T-helper 17 cell (primary cell): Measurements from ENCODE around the gene ANKRD45. TPM values are rescaled to one million over a fixed set of nuclear protein-coding genes. Genes with fewer than 3 reads are reported as not detected.
A peak's percentile ranks its signal among the peaks of the same experiment; 100 is the strongest.
"Not testable (repeated sequence)": the region's sequence is repeated elsewhere in the genome, so short reads cannot be mapped to it uniquely, and the experiment has no call there.

ENCODE experiments used
- ATAC-seq: fragments of 150-1000 bp; cut with Tn5 transposase; 2 replicates; pipeline ENCODE4 v1.10.0; 2021; ENCODE audit warnings: mild to moderate bottlenecking, moderate library complexity
- DNase-seq, 3 donors: peaks; one replicate each; pipeline versions ENCODE4 v3.0.0 to v3.0.0-alpha.2; 2020 to 2021
- H3K9me3 ChIP-seq: one replicate; pipeline ENCODE4 v1.7.0; 2013; ENCODE audit warnings: low read length, mild to moderate bottlenecking; ENCODE audit not compliant: control insufficient read depth, poor library complexity, severe bottlenecking
- H3K27ac Mint-ChIP-seq: one replicate; pipeline ENCODE4 v1.8.0; 2022; ENCODE audit warnings: mild to moderate bottlenecking, moderate library complexity, mixed read lengths
- H3K27me3 Mint-ChIP-seq: one replicate; pipeline ENCODE4 v1.8.0; 2022; ENCODE audit warnings: mixed read lengths
- H3K36me3 Mint-ChIP-seq: one replicate; pipeline ENCODE4 v1.8.0; 2022; ENCODE audit warnings: low read depth, mixed read lengths
- H3K4me1 Mint-ChIP-seq: one replicate; pipeline ENCODE4 v1.8.0; 2022; ENCODE audit warnings: mild to moderate bottlenecking, mixed read lengths
- H3K4me3 Mint-ChIP-seq: one replicate; pipeline ENCODE4 v1.8.0; 2022; ENCODE audit warnings: mild to moderate bottlenecking, moderate library complexity, mixed read lengths
- total RNA-seq, 4 donors: library from RNA in 2 of 4; stranded (reverse) in 2 of 4; gene quantifications; one replicate each; pipeline ENCODE4 v1.2.3 and lab custom pipeline; 2022 to 2026

The ANKRD45 gene
- total RNA-seq, 2 donors from 2014 or later: not detected

DNA sequence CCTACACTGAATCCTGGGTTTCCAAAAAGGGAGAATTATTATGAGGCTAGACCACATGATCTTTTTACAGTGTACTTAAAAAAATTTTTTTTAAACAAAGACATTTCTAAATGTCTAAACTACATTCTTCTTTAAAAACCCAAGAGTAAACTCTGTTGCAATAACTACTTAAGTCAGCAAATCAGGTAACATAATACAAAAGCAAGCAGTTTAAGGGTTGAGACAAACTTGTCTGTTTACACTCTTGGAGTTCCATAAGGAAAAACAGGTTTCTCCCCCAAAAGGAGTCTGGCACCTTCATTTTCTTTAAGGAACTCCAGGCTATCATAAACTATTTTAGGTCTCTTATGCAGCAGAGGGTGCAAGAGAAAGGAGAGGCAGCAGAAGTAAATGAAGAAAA lies 12.5 kb upstream of the ANKRD45 start:
- peak overlapping the region; percentile 19 for H3K4me3 Mint-ChIP-seq
- H3K27ac Mint-ChIP-seq: no peak overlapping the region
- no peaks in the 10 kb centered on the region for H3K27me3 Mint-ChIP-seq
- ATAC-seq: no peak
- H3K36me3 Mint-ChIP-seq: peaks cover 2% of the 10 kb centered on the region
- DNase-seq: no peak
- no peaks in the 10 kb centered on the region for H3K9me3 ChIP-seq
- H3K4me1 Mint-ChIP-seq: no peaks in the 10 kb centered on the region

GRCh38 chr1:173680152-173680551 lies 10.5 kb upstream of the ANKRD45 start:
- ATAC-seq, H3K4me3 Mint-ChIP-seq, H3K4me1 Mint-ChIP-seq, H3K27me3 Mint-ChIP-seq, H3K36me3 Mint-ChIP-seq, H3K9me3 ChIP-seq, DNase-seq, H3K27ac Mint-ChIP-seq: not testable (repeated sequence)

DNA sequence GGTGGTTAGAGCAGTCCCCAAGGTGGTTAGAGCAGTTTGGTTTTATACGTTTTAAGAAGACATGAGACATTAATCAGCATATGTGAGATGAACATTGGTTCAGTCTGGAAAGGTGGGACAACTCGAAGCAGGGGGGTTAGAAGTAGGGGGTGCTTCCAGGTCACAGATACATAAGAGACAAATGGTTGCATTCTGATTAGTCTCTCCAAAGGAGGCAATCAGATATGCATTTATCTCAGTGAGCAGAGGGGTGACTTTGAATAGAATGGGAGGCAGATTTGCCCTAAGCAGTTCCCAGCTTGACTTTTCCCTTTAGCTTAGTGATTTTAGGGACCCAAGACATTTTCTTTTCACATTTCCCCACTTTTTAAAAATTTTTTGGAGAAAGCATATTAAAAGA lies 4.8 kb upstream of the ANKRD45 start:
- not testable (repeated sequence) for ATAC-seq, DNase-seq, H3K4me3 Mint-ChIP-seq, H3K4me1 Mint-ChIP-seq, H3K9me3 ChIP-seq, H3K36me3 Mint-ChIP-seq, H3K27ac Mint-ChIP-seq
- H3K27me3 Mint-ChIP-seq: peaks cover 27% of the 10 kb centered on the region

DNA sequence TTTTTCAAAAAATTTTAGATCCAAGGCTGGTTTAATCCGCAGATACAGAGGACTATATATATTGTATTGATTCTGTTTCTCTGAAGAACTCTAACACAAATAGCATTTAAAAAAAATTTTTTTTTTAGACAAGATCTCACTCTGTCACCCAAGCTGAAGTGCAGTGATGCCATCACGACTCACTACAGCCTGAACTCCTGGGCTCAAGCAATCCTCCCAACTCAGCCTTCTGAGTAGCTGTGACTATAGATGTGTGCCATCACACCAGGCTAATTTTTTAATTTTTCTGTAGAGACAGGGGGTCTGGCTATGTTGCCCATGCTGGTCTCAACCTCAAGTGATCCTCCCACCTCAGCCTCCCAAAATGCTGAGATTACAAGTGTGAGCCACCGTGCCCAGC lies 3.0 kb downstream of the ANKRD45 start:
- Mint-ChIP-seq H3K4me1 (peaks cover 6% of the 10 kb centered on the region), H3K27ac (no peak overlapping the region), H3K27me3 (peaks cover 47% of the 10 kb centered on the region), H3K4me3 (no peak overlapping the region), H3K36me3 (peaks cover 6% of the 10 kb centered on the region)
- ATAC-seq (no peak), DNase-seq (no peak)
- H3K9me3 ChIP-seq: no peaks in the 10 kb centered on the region

DNA sequence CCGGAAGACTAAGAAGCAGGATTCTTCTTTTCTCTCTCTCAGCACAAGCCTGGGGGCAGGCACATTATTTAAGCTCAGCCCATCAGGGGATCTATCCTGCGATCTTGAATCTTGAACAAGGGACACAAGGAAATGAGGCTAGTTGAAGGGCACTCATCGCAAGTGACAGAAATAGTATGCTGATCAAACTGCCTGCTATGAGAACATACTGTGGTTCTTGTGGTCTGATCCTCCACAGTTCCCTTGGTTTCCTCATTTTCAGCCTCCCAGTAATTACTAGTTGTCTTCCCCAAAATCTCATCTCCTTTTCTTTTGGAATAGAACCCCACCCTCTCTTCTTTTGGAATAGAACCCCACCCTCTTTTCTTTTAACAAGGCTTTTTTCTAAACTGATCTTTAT lies 6.5 kb downstream of the ANKRD45 start:
- H3K27ac Mint-ChIP-seq: no peak overlapping the region
- H3K9me3 ChIP-seq: no peaks in the 10 kb centered on the region

DNA sequence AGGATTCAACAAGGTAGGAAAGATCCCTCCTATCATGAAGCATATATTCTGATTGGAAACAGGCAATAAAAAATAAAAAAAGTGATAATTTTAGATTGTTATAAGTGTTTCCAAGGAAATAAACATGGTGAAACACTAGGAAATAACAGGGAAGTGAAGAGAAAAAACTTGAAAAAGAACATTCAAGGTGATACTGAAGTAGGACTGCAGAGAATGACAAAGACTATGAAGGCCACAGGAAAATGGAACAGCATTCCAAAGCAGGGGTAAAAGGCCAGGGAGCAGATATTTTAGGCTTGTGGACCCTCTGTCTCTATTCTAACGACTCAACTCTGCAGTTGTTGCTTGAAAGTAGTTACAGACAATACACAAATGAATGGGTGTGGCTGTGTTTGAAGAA lies 7.9 kb downstream of the ANKRD45 start:
- Mint-ChIP-seq H3K27ac (no peak overlapping the region), H3K36me3 (no peaks in the 10 kb centered on the region), H3K4me3 (no peak overlapping the region), H3K27me3 (peaks cover 2% of the 10 kb centered on the region), H3K4me1 (no peaks in the 10 kb centered on the region)
- ATAC-seq (no peak), DNase-seq (no peak)
- H3K9me3 ChIP-seq: no peaks in the 10 kb centered on the region

More for the DNA sequence above, 6.5 kb downstream of the ANKRD45 start:
- ATAC-seq (no peak), DNase-seq (no peak)
- Mint-ChIP-seq H3K27me3 (peaks cover 12% of the 10 kb centered on the region), H3K4me1 (no peaks in the 10 kb centered on the region), H3K4me3 (no peak overlapping the region), H3K36me3 (no peaks in the 10 kb centered on the region)

GRCh38 chr1:173661271-173661670 lies 8.4 kb downstream of the ANKRD45 start:
- Mint-ChIP-seq H3K27ac (no peak overlapping the region), H3K4me1 (no peaks in the 10 kb centered on the region), H3K4me3 (no peak overlapping the region), H3K36me3 (no peaks in the 10 kb centered on the region), H3K27me3 (peaks cover 3% of the 10 kb centered on the region)
- H3K9me3 ChIP-seq: no peaks in the 10 kb centered on the region
- no peak for ATAC-seq
- no peak for DNase-seq

- Mint-ChIP-seq H3K27ac (no peak overlapping the region), H3K27me3 (peaks cover 8% of the 10 kb centered on the region), H3K4me3 (no peak overlapping the region), H3K4me1 (no peaks in the 10 kb centered on the region), H3K36me3 (no peaks in the 10 kb centered on the region)
- no peaks in the 10 kb centered on the region for H3K9me3 ChIP-seq
- DNase-seq (no peak), ATAC-seq (no peak)
Observed at GRCh38 chr1:173660306-173660705, 9.3 kb downstream of the ANKRD45 start.

GRCh38 chr1:173648880-173649605 lies 20.6 kb downstream of the ANKRD45 start:
- Mint-ChIP-seq H3K4me3 (no peak overlapping the region), H3K4me1 (no peaks in the 10 kb centered on the region), H3K36me3 (peaks cover 6% of the 10 kb centered on the region), H3K27me3 (peaks cover 15% of the 10 kb centered on the region), H3K27ac (no peak overlapping the region)
- H3K9me3 ChIP-seq: no peaks in the 10 kb centered on the region
- ATAC-seq (no peak), DNase-seq (no peak)

- Mint-ChIP-seq H3K36me3 (peaks cover 3% of the 10 kb centered on the region), H3K27me3 (peaks cover 9% of the 10 kb centered on the region), H3K4me3 (no peak overlapping the region), H3K4me1 (no peaks in the 10 kb centered on the region), H3K27ac (no peak overlapping the region)
- H3K9me3 ChIP-seq: no peaks in the 10 kb centered on the region
- DNase-seq (no peak), ATAC-seq (no peak)
Observed at GRCh38 chr1:173646656-173647055, 23.0 kb downstream of the ANKRD45 start.

DNA sequence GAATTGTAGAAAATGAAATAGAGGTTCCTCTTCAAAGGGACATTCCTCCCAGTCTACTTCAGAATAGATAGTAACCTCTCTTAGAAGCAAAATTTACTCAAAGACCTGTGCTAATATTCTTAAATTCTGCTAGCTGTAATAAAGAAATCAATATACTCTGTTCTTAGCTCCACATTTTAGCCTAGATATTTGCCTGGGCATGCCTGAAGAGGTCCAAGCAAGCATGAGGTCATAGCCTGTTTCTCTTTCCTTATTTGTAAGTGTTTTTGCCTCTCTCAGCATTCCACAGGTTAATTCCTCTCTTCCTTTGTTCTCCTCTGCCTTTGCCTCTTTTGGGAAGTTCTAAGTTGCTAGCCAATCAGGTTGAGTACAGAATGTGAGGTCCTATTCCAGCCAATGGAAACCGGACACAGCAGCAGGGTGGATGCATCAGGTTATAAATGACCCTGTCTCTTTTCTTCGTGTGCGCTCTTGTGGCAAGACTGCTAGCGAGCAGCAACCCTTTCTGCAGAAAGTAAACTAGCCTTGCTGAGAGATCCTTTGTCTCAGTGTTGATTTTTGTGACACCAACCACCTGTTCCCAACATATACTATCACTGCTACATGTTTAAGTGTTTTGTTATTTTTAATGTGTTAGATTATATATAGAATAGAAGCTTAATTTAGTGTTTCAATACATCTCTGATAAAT lies 27.1 kb downstream of the ANKRD45 start:
- H3K27me3 Mint-ChIP-seq, ATAC-seq, H3K36me3 Mint-ChIP-seq, H3K4me1 Mint-ChIP-seq, H3K9me3 ChIP-seq, H3K4me3 Mint-ChIP-seq, DNase-seq, H3K27ac Mint-ChIP-seq: not testable (repeated sequence)

- Mint-ChIP-seq H3K4me1 (no peaks in the 10 kb centered on the region), H3K27ac (no peak overlapping the region), H3K27me3 (peaks cover 5% of the 10 kb centered on the region), H3K4me3 (no peak overlapping the region), H3K36me3 (no peaks in the 10 kb centered on the region)
- no peak for DNase-seq
- no peak for ATAC-seq
- H3K9me3 ChIP-seq: no peaks in the 10 kb centered on the region
Observed at GRCh38 chr1:173639102-173639501, 30.5 kb downstream of the ANKRD45 start.

DNA sequence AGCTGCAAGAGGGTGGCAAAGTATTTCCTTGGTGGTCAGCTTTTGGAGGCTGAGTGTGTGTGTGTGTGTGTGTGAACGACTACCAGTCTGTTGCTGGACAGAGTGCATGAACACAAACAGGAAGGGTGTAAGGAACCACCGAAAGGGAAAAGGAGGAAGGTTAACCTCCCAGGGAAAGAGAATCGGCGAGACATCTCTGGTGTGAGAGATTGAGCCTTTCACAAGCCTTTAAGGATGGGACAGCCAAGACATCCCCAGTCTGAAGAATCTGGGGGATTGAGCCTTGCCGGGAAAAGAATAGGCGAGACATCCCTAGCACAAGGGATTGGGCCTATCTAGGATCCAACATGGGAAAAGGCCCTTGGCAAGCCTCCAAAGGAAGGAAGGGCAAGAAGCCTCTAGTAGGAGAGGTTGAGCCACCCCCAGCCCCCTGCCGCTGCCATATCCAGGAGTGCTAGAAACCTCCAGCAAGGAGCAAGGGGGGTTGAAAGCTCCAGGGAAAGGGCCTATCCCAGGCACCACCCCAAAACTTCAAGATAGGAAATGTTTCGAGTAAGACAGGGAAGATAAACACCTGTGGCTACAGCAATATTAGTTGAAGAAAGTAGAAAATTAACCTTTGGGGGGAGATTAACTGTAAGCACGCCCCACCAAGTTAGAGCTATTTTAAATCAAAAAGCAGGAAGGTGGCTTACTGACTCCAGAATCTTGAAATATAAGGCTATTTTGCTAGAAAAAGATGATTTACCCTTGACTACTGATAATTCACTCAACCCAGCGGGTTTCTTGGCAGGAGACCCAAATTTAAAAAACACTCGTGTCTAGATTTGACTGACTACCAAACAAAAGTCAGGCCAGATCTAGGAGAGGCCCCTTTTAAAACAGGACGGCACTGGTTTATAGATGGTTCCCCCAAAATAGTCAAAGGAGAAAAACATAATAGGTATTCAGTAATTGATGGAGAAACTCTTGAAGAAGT lies 31.3 kb downstream of the ANKRD45 start:
- no peak for ATAC-seq
- Mint-ChIP-seq H3K4me3 (no peak overlapping the region), H3K36me3 (no peaks in the 10 kb centered on the region), H3K4me1 (no peaks in the 10 kb centered on the region), H3K27me3 (peaks cover 5% of the 10 kb centered on the region), H3K27ac (no peak overlapping the region)
- no peak for DNase-seq
- H3K9me3 ChIP-seq: no peaks in the 10 kb centered on the region
